K562 (cell line): Measurements from ENCODE around the gene SCRN2. TPM values are rescaled to one million over a fixed set of nuclear protein-coding genes. Genes with fewer than 3 reads are reported as not detected.

Experiments used
- CCAR2 ChIP-seq: fragments of 200-400 bp; formaldehyde crosslinking; IDR thresholded peaks from 2 replicates; pipeline ENCODE4 v1.6.1; 2017; ENCODE audit warnings: mild to moderate bottlenecking, low read depth, low read length
- EGR1 ChIP-seq: fragments of 450-650 bp; conservative IDR thresholded peaks from 2 replicates; pipeline ENCODE4 v1.6.1; 2017; ENCODE audit warnings: mild to moderate bottlenecking
- ESRRB ChIP-seq: fragments of 250-450 bp; sonication (Bioruptor Pico); IDR thresholded peaks from 2 replicates; pipeline ENCODE4 v1.5.0; 2020; ENCODE audit warnings: mild to moderate bottlenecking, moderate library complexity, borderline replicate concordance
- HCFC1 ChIP-seq: IDR thresholded peaks from 2 replicates; pipeline ENCODE4 v1.6.1; 2012; ENCODE audit warnings: low read depth, low read length, improper control_type of control experiment
- HNRNPH1 ChIP-seq: fragments of 200-400 bp; formaldehyde crosslinking; optimal IDR thresholded peaks from 2 replicates; pipeline ENCODE3; 2017; ENCODE audit warnings: low read depth, mild to moderate bottlenecking, low read length, moderate library complexity
- HOXB6 ChIP-seq: fragments of 250-450 bp; sonication (Bioruptor Pico); IDR thresholded peaks from 2 replicates; pipeline ENCODE4 v1.5.1; 2022; ENCODE audit warnings: mild to moderate bottlenecking, borderline replicate concordance
- PHB2 ChIP-seq: fragments of 450-650 bp; IDR thresholded peaks from 2 replicates; pipeline ENCODE4 v1.6.1; 2017; ENCODE audit warnings: low read depth
- POLR2A ChIP-seq: fragments of 450-650 bp; conservative IDR thresholded peaks from 2 replicates; pipeline ENCODE4 v1.6.1; 2016
- SREBF1 ChIP-seq: fragments of 150-350 bp; IDR thresholded peaks from 2 replicates; pipeline ENCODE4 v1.6.1; 2014; ENCODE audit warnings: antibody characterized with exemption, low read depth, low read length, borderline replicate concordance
- ZNF431 ChIP-seq: sonication (generic); formaldehyde crosslinking; IDR thresholded peaks from 2 replicates; pipeline ENCODE4 v1.8.0; 2022; ENCODE audit warnings: mild to moderate bottlenecking, missing genetic modification reagents
- ZNF830 ChIP-seq: fragments of 250-450 bp; sonication (Bioruptor Pico); IDR thresholded peaks from 2 replicates; pipeline ENCODE4 v1.5.0; 2021; ENCODE audit warnings: mild to moderate bottlenecking
- polyA plus RNA-seq, 8 experiments: library from polyadenylated mRNA; depleted of rRNA in 4 of 8; stranded (reverse) in 5 of 8; unstranded in 3 of 8; fragments of >200 nt; fragmentation: Nextera tagmentation in 2 of 8; fragmentation: Illumina TruSeq in 1 of 8; extraction: Ambion mirVana in 2 of 8; extraction: Trizol in 1 of 8; gene quantifications; 2 replicates each; pipeline versions ENCODE4 v1.2.1 to v1.2.3, GENCODE V29; 2011 to 2014; ENCODE audit warnings: inconsistent platforms in 1 of 8, missing spikeins in 1 of 8
- total RNA-seq, 7 experiments: library from RNA; depleted of rRNA in 6 of 7; stranded (reverse); fragments of >200 nt in 6 of 7; fragmentation: Illumina TruSeq in 2 of 7; extraction: Trizol in 2 of 7; gene quantifications; 2 replicates each; pipeline versions ENCODE4 v1.2.1 to v1.2.3, GENCODE V29; 2011 to 2021; ENCODE audit warnings: low replicate concordance in 1 of 7
- TF ChIP-seq, protein P1 (sequence below): fragments of 250-450 bp; sonication (Bioruptor Pico); IDR thresholded peaks from 2 replicates; pipeline ENCODE4 v1.9.0; 2021; ENCODE audit warnings: mild to moderate bottlenecking, inconsistent platforms
- TF ChIP-seq, protein P2 (sequence below), 2 experiments: fragments of 450-650 bp in 1 of 2; sonication (generic) in 1 of 2; formaldehyde crosslinking in 1 of 2; IDR thresholded peaks in 1 of 2; conservative IDR thresholded peaks in 1 of 2; 2 replicates each; pipeline versions ENCODE4 v1.6.1 to v1.8.1; 2016 to 2023; ENCODE audit warnings: mild to moderate bottlenecking in 2 of 2, moderate library complexity in 2 of 2, inconsistent platforms in 1 of 2, missing genetic modification reagents in 1 of 2
- TF ChIP-seq, protein P3 (sequence below): IDR thresholded peaks from 2 replicates; pipeline ENCODE4 v1.6.1; 2011; ENCODE audit warnings: borderline replicate concordance, low read depth, mild to moderate bottlenecking, moderate library complexity, low read length; ENCODE audit not compliant: insufficient read depth, poor library complexity, severe bottlenecking
- TF ChIP-seq, protein P4 (sequence below): fragments of 450-650 bp; formaldehyde crosslinking; IDR thresholded peaks from 2 replicates; pipeline ENCODE4 v1.4.0; 2020; ENCODE audit warnings: mild to moderate bottlenecking, moderate library complexity
- TF ChIP-seq, protein P5 (sequence below), 2 experiments: fragments of 450-650 bp; conservative IDR thresholded peaks; 2 replicates each; pipeline ENCODE4 v1.6.1; 2017; ENCODE audit warnings: mild to moderate bottlenecking in 2 of 2, moderate library complexity in 2 of 2
- TF ChIP-seq, protein P6 (sequence below): sonication (generic); formaldehyde crosslinking; IDR thresholded peaks from 2 replicates; pipeline ENCODE4 v1.5.0; 2020; ENCODE audit warnings: missing genetic modification reagents

The SCRN2 gene
- total and polyA plus RNA-seq, 9 of the 15 experiments (the other 6 are each of a cell fraction or from before 2014, with no cell fraction given), result 0.25 to 32.9 (median 13.6) TPM

- TF ChIP-seq, protein P1, sequence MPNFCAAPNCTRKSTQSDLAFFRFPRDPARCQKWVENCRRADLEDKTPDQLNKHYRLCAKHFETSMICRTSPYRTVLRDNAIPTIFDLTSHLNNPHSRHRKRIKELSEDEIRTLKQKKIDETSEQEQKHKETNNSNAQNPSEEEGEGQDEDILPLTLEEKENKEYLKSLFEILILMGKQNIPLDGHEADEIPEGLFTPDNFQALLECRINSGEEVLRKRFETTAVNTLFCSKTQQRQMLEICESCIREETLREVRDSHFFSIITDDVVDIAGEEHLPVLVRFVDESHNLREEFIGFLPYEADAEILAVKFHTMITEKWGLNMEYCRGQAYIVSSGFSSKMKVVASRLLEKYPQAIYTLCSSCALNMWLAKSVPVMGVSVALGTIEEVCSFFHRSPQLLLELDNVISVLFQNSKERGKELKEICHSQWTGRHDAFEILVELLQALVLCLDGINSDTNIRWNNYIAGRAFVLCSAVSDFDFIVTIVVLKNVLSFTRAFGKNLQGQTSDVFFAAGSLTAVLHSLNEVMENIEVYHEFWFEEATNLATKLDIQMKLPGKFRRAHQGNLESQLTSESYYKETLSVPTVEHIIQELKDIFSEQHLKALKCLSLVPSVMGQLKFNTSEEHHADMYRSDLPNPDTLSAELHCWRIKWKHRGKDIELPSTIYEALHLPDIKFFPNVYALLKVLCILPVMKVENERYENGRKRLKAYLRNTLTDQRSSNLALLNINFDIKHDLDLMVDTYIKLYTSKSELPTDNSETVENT (CRISPR knock-in tag), result peak; percentile 91
- TF ChIP-seq, protein P2, sequence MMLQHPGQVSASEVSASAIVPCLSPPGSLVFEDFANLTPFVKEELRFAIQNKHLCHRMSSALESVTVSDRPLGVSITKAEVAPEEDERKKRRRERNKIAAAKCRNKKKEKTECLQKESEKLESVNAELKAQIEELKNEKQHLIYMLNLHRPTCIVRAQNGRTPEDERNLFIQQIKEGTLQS (IDR thresholded peaks at IDR 0.05), result peak; percentile 88
- TF ChIP-seq, protein P2 (CRISPR knock-in tag; conservative IDR thresholded peaks at IDR 0.05), result no peak
- TF ChIP-seq CCAR2 (no peak), EGR1 (no peak), HOXB6 (CRISPR knock-in tag) (no peak), HCFC1 (peak; percentile 68), ESRRB (no peak), PHB2 (no peak), HNRNPH1 (no peak), ZNF431 (CRISPR knock-in tag) (no peak), POLR2A (peak; percentile 80), SREBF1 (no peak), ZNF830 (CRISPR knock-in tag) (no peak)
- TF ChIP-seq, protein P3, sequence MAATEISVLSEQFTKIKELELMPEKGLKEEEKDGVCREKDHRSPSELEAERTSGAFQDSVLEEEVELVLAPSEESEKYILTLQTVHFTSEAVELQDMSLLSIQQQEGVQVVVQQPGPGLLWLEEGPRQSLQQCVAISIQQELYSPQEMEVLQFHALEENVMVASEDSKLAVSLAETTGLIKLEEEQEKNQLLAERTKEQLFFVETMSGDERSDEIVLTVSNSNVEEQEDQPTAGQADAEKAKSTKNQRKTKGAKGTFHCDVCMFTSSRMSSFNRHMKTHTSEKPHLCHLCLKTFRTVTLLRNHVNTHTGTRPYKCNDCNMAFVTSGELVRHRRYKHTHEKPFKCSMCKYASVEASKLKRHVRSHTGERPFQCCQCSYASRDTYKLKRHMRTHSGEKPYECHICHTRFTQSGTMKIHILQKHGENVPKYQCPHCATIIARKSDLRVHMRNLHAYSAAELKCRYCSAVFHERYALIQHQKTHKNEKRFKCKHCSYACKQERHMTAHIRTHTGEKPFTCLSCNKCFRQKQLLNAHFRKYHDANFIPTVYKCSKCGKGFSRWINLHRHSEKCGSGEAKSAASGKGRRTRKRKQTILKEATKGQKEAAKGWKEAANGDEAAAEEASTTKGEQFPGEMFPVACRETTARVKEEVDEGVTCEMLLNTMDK, result peak; percentile 57
- TF ChIP-seq, protein P4, sequence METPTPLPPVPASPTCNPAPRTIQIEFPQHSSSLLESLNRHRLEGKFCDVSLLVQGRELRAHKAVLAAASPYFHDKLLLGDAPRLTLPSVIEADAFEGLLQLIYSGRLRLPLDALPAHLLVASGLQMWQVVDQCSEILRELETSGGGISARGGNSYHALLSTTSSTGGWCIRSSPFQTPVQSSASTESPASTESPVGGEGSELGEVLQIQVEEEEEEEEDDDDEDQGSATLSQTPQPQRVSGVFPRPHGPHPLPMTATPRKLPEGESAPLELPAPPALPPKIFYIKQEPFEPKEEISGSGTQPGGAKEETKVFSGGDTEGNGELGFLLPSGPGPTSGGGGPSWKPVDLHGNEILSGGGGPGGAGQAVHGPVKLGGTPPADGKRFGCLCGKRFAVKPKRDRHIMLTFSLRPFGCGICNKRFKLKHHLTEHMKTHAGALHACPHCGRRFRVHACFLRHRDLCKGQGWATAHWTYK (CRISPR knock-in tag), result 0 out of 2 replicates have a peak, but pooled peaks have one; percentile 47
- TF ChIP-seq, protein P5, sequence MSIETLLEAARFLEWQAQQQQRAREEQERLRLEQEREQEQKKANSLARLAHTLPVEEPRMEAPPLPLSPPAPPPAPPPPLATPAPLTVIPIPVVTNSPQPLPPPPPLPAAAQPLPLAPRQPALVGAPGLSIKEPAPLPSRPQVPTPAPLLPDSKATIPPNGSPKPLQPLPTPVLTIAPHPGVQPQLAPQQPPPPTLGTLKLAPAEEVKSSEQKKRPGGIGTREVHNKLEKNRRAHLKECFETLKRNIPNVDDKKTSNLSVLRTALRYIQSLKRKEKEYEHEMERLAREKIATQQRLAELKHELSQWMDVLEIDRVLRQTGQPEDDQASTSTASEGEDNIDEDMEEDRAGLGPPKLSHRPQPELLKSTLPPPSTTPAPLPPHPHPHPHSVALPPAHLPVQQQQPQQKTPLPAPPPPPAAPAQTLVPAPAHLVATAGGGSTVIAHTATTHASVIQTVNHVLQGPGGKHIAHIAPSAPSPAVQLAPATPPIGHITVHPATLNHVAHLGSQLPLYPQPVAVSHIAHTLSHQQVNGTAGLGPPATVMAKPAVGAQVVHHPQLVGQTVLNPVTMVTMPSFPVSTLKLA (conservative IDR thresholded peaks at IDR 0.05), result no peak; a peak in 1 of 4 replicates
- TF ChIP-seq, protein P6, sequence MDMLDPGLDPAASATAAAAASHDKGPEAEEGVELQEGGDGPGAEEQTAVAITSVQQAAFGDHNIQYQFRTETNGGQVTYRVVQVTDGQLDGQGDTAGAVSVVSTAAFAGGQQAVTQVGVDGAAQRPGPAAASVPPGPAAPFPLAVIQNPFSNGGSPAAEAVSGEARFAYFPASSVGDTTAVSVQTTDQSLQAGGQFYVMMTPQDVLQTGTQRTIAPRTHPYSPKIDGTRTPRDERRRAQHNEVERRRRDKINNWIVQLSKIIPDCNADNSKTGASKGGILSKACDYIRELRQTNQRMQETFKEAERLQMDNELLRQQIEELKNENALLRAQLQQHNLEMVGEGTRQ (CRISPR knock-in tag), result no peak
These were observed 19.4 kb downstream of the SCRN2 start, which contains the start of gene OSBPL7 (continued) for GRCh38 chr17:47821424-47822391.
